ENCODE measurements around the gene OR52L1. TPM values are rescaled to one million over a fixed set of nuclear protein-coding genes. Genes with fewer than 3 reads are reported as not detected.

OR52L1 gene
- total and polyA plus RNA-seq, 2 of the 8 experiments (the other 6 are each of a cell fraction or from before 2014, with no cell fraction given): 0.24 TPM; not detected in 1

DNA sequence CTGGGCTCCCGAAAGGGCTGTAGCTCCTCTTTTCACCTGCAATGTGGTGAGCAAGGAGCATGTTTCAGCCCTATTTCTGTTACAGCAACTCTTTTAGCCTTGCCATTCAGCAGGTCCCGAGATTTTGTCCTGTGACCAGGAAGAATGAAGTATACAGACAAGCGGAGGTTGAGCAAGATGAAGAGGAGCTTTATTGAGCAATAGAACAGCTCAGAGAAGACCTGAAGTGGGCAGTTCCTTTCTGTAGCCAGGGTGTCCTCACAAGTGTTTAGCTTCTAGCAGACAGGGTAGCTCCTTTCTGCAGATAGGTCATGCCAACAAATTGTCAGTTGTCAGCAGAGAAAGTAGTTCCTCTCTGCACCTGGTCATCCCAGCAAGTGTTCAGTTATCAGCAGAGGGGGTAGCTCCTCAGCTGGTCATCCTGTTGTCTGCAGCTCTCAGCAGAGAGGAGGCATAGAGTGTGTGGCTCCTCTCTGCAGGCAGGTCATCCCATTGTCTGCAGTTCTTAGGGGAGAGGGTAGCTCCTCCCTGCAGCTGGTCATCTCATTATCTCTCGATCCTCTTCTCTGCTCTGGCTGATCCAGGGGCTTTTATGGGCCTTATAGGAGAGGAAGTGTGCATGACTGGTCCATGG lies 25.4 kb upstream of the OR52L1 start:
- H3K27ac ChIP-seq (ENCODE audit: low read depth, low read length): no peak overlapping the region
- no peak overlapping the region for H2BK12ac ChIP-seq (ENCODE audit: low read depth, low read length)
- DNase-seq (ENCODE audit: low read depth in 1 of 2, low spot score in 2 of 2) (no peak), FAIRE-seq (no peak)
- no peak overlapping the region for H3K9ac ChIP-seq (replicated peaks in 1 of 4; ENCODE audit: extremely low read depth in 1 of 4, low read depth in 3 of 4, low read length in 3 of 4)
- WGBS, 2 experiments (ENCODE audit: extremely low coverage in 1 of 2, insufficient coverage in 1 of 2, insufficient read length in 1 of 2, insufficient replicate concordance in 2 of 2, low coverage in 1 of 2, low lambda C conversion rate in 2 of 2, missing lambda C conversion rate in 1 of 2): 91% methylated on average over 4 of the region's 4 CpGs; no CpG with 5 or more reads in 1 of the 2 experiments
- no peaks in the 10 kb centered on the region; a peak in 1 of 7 replicates for H3K4me1 ChIP-seq (replicated peaks in 1 of 4; ENCODE audit: control insufficient read depth in 3 of 4, insufficient read depth in 4 of 4, low read length in 3 of 4)
- no peak overlapping the region for H4K91ac ChIP-seq (replicated peaks; ENCODE audit: insufficient read length, low read length)
- no peak overlapping the region for H2BK15ac ChIP-seq (ENCODE audit: low read length)
- ChIA-PET CTCF (ENCODE audit: partially characterized antibody) (interaction anchor here (0.7 to 4.3 kb wide), 13 partner anchors 9 to 351 kb away, joined by 3 to 20 read pairs (median 4); no protein-coding TSS in a partner anchor), POLR2A (ENCODE audit: partially characterized antibody) (no interaction called here)
- no peak overlapping the region for H4K5ac ChIP-seq (ENCODE audit: insufficient read length, low read depth, low read length)
- no peak overlapping the region for H2BK20ac ChIP-seq (ENCODE audit: low read length)
- no peak overlapping the region for H3K4me3 ChIP-seq (ENCODE audit: extremely low read depth in 1 of 4, insufficient read depth in 2 of 4, low read depth in 3 of 4, low read length in 4 of 4)
- no peak overlapping the region for H2BK5ac ChIP-seq (ENCODE audit: low read depth, low read length)
- H3K27me3 ChIP-seq (replicated peaks in 1 of 4; ENCODE audit: control insufficient read depth in 3 of 4, extremely low read depth in 1 of 4, insufficient read depth in 3 of 4, low read length in 3 of 4): no peaks in the 10 kb centered on the region
- no peaks in the 10 kb centered on the region for H3K36me3 ChIP-seq (ENCODE audit: control insufficient read depth in 2 of 4, insufficient read depth in 4 of 4, low read length in 3 of 4)
- no peak overlapping the region for H2BK120ac ChIP-seq (replicated peaks; ENCODE audit: low read depth, low read length)
- H3K79me2 ChIP-seq (ENCODE audit: control insufficient read depth in 1 of 2, insufficient read depth in 2 of 2, low read length in 2 of 2): no peaks in the 10 kb centered on the region
- no peak overlapping the region for H3K4me2 ChIP-seq (ENCODE audit: insufficient read depth in 1 of 2, low read depth in 2 of 2, low read length in 2 of 2)
- no peak overlapping the region for H3K14ac ChIP-seq (ENCODE audit: insufficient read length)
- H3K18ac ChIP-seq (ENCODE audit: extremely low read depth, low read length): no peak overlapping the region
- no peaks in the 10 kb centered on the region for H4K20me1 ChIP-seq (replicated peaks in 1 of 2; ENCODE audit: control insufficient read depth in 1 of 2, insufficient read depth in 2 of 2, low read length in 2 of 2)
- no peak overlapping the region for H4K8ac ChIP-seq (ENCODE audit: extremely low read depth, insufficient read depth, low read length)
- no peak overlapping the region for H2AFZ ChIP-seq (ENCODE audit: low read length)
- no peaks in the 10 kb centered on the region for H3K23me2 ChIP-seq (ENCODE audit: low read depth, low read length)
- H3K79me1 ChIP-seq (ENCODE audit: low read depth, low read length): no peaks in the 10 kb centered on the region
- no peak overlapping the region for H2AK5ac ChIP-seq (ENCODE audit: low read depth, low read length)
- H3K23ac ChIP-seq (ENCODE audit: insufficient read length): no peak overlapping the region
- H3K56ac ChIP-seq (replicated peaks; ENCODE audit: insufficient read length, low read depth, low read length): no peak overlapping the region
- no peaks in the 10 kb centered on the region for H3K9me3 ChIP-seq (ENCODE audit: insufficient read depth in 2 of 2, low read depth in 1 of 2, low read length in 1 of 2)
- no peak overlapping the region for H3K4ac ChIP-seq (replicated peaks; ENCODE audit: insufficient read length, low read depth, low read length)

Measured in H1 (cell line).